ENCODE data around the gene ESRRG.

The ESRRG gene

DNA sequence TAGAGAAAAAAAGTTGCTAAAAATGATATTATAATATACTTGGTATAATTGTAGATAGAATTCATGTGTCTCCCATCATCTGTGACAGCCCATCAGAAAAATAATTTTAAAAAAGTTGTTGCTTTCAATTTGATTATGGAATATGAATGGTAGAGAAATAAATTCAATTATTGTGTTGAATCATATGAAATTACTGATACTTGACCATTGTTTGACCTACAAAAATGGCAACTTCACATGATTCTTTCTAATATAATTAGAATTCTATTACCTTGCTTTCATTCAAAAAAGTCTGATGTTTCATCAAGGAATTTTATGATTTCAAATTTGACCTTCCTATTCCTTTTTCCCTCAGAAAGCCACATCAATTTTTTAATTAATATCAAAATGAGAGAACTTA is 11.5 kb downstream of the ESRRG start:
- Histone ChIP-seq H3K4me2 (ENCODE audit: low read length) (no peak overlapping the region), H3K27me3 (ENCODE audit: insufficient read depth, low read length) (no peaks in the 10 kb centered on the region), H4K20me1 (ENCODE audit: insufficient read depth, low read length) (no peaks in the 10 kb centered on the region), H3K9me3 (ENCODE audit: low read length) (no peaks in the 10 kb centered on the region), H3K36me3 (ENCODE audit: insufficient read depth, low read length) (no peaks in the 10 kb centered on the region), H3K79me2 (ENCODE audit: insufficient read depth, low read length) (no peaks in the 10 kb centered on the region), H3K4me3 (ENCODE audit: low read depth, low read length, poor library complexity, severe bottlenecking) (no peak overlapping the region), H2AFZ (ENCODE audit: low read length) (no peak overlapping the region), H3F3A (ENCODE audit: insufficient read depth, low read length) (no peaks in the 10 kb centered on the region), H3K9me2 (ENCODE audit: low read depth, low read length) (no peaks in the 10 kb centered on the region), H3K4me1 (ENCODE audit: insufficient read depth, low read length, severe bottlenecking) (no peaks in the 10 kb centered on the region), H3K9ac (ENCODE audit: low read length) (no peak overlapping the region), H3K27ac (ENCODE audit: low read depth, low read length, poor library complexity, severe bottlenecking) (no peak overlapping the region)
- TF ChIP-seq EZH2 (IDR thresholded peaks at IDR 0.05; ENCODE audit: borderline replicate concordance, low read length) (no peak), CTCF (IDR thresholded peaks at IDR 0.05; ENCODE audit: low read length) (no peak)

GRCh38 chr1:216710598-216711333 is 12.5 kb downstream of the ESRRG start:
- no peak overlapping the region for H3K27ac ChIP-seq (ENCODE audit: low read depth, low read length, poor library complexity, severe bottlenecking)
- no peak overlapping the region for H2AFZ ChIP-seq (ENCODE audit: low read length)
- no peaks in the 10 kb centered on the region for H3K36me3 ChIP-seq (ENCODE audit: insufficient read depth, low read length)
- H3K27me3 ChIP-seq (ENCODE audit: insufficient read depth, low read length), result no peaks in the 10 kb centered on the region
- H3K4me2 ChIP-seq (ENCODE audit: low read length), result no peak overlapping the region
- no peaks in the 10 kb centered on the region for H3K9me3 ChIP-seq (ENCODE audit: low read length)
- no peaks in the 10 kb centered on the region for H3K79me2 ChIP-seq (ENCODE audit: insufficient read depth, low read length)
- no peaks in the 10 kb centered on the region for H3F3A ChIP-seq (ENCODE audit: insufficient read depth, low read length)
- TF ChIP-seq EZH2 (IDR thresholded peaks at IDR 0.05; ENCODE audit: borderline replicate concordance, low read length), result no peak
- no peak for TF ChIP-seq CTCF (IDR thresholded peaks at IDR 0.05; ENCODE audit: low read length)
- no peak overlapping the region for H3K9ac ChIP-seq (ENCODE audit: low read length)
- no peaks in the 10 kb centered on the region for H4K20me1 ChIP-seq (ENCODE audit: insufficient read depth, low read length)
- no peaks in the 10 kb centered on the region for H3K9me2 ChIP-seq (ENCODE audit: low read depth, low read length)
- H3K4me1 ChIP-seq (ENCODE audit: insufficient read depth, low read length, severe bottlenecking), result no peaks in the 10 kb centered on the region
- no peak overlapping the region for H3K4me3 ChIP-seq (ENCODE audit: low read depth, low read length, poor library complexity, severe bottlenecking)

- Histone ChIP-seq H3K36me3 (ENCODE audit: insufficient read depth, low read length) (no peaks in the 10 kb centered on the region), H3K4me2 (ENCODE audit: low read length) (no peak overlapping the region), H3K9me3 (ENCODE audit: low read length) (no peaks in the 10 kb centered on the region), H3F3A (ENCODE audit: insufficient read depth, low read length) (no peaks in the 10 kb centered on the region), H3K27me3 (ENCODE audit: insufficient read depth, low read length) (no peaks in the 10 kb centered on the region), H3K27ac (ENCODE audit: low read depth, low read length, poor library complexity, severe bottlenecking) (no peak overlapping the region), H2AFZ (ENCODE audit: low read length) (no peak overlapping the region), H3K4me3 (ENCODE audit: low read depth, low read length, poor library complexity, severe bottlenecking) (no peak overlapping the region), H3K4me1 (ENCODE audit: insufficient read depth, low read length, severe bottlenecking) (no peaks in the 10 kb centered on the region), H3K9me2 (ENCODE audit: low read depth, low read length) (no peaks in the 10 kb centered on the region), H4K20me1 (ENCODE audit: insufficient read depth, low read length) (no peaks in the 10 kb centered on the region), H3K9ac (ENCODE audit: low read length) (no peak overlapping the region), H3K79me2 (ENCODE audit: insufficient read depth, low read length) (no peaks in the 10 kb centered on the region)
- no peak for TF ChIP-seq EZH2 (IDR thresholded peaks at IDR 0.05; ENCODE audit: borderline replicate concordance, low read length)
- TF ChIP-seq CTCF (IDR thresholded peaks at IDR 0.05; ENCODE audit: low read length), result no peak
Measured at GRCh38 chr1:216710055-216710454, 13.2 kb downstream of the ESRRG start.

All from OCI-LY1 (cell line).